Brain pericyte (primary cell): ENCODE measurements around the gene GAB4.

ENCODE experiments used
- DNase-seq: peaks from one replicate; pipeline ENCODE4 v3.0.0-alpha.2; 2012; ENCODE audit warnings: low read depth, low spot score

The GAB4 gene

GRCh38 chr22:16988257-16988656, 19.8 kb downstream of the GAB4 start:
- no peak for DNase-seq

- no peak for DNase-seq
Observed at GRCh38 chr22:16987822-16988221, 20.2 kb downstream of the GAB4 start.

DNA sequence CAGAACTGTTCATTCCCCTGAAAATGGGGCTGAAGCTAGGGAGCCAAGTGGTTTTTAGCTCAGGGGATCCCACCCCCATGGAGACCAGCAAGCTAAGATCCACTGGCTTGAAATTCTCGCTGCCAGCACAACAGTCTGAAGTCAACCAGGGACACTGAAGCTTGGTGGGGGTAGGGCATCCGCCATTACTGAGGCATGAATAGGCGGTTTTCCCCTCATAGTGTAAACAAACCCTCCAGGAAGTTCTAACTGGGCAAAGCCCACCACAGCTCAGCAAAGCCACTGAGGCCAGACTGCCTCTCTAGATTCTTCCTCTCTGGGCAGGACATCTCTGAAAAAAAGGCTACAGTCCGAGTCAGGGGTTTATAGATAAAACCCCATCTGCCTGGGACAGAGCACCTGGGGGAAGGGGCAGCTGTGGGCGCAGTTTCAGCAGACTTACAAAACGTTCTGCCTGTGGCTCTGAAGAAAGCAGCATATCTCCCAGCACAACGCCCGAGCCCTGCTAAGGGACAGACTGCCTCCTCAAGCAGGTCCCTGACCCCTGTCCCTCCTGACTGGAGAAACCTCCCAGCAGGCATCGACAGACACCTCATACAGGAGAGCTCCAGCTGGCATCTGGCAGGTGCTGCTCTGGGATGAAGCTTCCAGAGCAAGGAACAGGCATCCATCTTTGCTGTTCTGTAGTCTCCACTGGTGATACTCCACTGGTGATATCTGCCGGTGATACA, 32.7 kb downstream of the GAB4 start:
- no peak for DNase-seq

DNA sequence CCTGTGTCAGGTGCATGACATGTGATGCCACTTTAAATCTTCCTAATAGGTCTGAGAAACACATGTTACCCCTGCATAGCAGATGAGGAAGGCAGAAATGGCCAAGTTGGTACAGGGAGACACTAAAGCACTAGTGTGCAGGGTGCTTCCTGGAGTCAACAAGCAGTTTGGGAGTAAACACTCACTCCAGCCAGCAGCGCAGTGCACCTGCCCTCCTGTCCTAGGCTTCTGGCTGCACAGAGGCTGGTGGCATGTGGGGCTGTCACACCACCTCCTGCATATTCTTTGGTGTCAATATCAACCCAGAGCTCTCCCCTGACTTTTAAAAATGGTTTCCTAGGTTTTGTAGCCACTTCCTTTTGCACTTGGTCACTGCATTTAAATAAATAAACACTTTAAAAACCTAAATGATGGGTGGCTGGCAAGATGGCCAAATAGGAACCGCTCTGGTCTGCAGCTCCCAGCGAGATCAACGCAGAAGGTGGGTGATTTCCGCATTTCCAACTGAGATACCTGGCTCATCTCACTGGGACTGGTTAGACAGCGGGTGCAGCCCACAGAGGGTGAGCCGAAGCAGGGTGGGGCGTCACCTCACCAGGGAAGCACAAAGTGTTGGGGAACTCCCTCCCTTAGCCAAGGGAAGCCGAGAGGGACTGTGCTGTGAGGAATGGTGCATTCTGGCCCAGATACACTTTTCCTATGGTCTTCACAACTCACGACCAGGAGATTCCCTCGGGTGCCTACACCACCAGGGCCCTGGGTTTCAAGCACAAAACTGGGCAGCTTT, 33.5 kb downstream of the GAB4 start:
- no peak for DNase-seq

DNA sequence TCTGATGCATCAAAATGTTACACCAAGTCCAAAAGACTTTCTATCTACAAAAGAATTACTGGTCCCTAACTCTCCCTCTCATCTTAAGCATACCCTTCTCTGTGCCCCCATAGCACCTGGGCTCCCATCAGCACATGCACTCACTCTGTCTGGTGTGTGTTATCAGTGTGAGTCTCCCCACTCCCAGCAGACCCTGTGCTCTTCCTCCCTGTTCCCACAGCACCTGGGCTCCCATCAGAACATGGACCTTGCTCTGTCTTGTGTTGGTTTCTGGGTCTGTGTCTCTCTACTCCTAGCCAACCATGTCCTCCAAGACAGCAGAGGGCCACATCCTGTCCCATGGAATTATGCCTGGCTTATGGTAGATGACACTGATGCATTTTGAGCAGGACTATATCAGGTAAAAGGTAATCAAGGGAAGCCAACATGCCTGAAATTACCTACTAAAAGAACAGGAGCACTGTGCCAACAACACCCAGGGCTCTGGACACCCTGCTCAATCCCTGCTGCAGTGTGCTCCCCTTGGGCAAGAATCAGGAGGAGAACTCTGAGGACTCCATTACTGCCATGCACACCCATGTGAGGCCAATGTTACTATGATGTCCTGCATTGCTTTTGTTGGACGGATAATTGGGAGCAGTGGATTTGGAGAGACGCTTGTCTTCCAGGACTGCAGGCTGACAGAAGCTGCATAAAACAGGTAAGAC, 34.3 kb downstream of the GAB4 start:
- DNase-seq = no peak

GRCh38 chr22:16972311-16972710, 35.7 kb downstream of the GAB4 start:
- no peak for DNase-seq

DNA sequence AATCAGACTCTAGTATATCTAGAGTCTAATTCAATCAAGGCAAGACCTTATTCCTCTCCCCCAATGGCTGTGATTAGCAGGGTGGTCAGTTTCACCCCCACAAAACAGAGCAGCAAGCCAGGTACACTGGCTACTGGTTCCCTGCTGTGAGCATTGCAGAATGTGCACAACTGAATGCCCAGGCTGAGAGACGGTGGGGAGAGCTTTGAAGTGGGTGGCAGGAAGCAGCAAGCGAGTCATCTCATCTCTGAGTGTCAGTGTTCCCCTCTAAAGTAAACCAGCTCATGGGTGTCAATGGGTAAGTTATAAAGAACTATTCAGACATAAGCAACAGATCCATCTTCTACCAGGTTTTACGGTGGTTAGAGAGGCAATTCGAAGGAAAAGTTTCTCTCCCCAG, 37.6 kb downstream of the GAB4 start:
- DNase-seq = no peak

DNA sequence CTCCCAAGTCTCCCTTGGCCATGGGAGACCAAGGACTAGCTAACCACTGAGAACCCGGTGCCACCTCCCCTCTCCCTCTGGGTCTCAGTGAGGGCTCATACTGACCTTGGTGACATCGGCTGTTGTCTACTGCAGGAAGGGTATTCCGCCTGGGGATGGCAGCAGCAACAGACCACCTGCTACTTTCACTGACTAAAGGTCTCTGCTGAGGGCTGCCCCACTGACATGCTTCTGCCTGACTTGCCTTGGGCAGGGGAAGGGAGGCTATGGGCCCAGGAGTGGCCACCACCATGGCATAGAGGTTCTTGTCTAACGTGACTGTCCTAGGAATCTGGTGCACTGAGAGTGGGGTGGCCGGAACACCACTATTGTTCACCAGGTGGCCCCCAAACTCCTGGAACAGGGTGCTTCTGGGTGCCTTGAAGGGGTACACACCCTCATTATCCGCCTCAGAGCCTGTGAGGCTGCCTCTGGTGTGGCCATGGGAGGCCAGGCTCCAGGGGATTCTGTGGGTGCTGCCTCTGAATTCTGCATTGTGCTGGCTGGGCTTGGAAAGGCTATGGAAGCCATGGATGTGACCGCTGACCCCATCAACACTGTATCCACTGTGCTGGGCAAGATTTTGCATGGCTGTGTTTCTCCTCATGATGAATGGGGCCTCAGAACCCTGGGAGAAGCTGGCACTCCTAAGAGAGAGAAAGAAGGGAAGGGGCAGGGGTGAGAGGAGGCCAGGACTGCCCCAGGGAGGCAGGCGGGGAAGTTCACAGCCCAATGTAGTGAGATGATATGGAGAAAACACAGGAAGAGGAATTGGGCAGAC, 38.3 kb downstream of the GAB4 start:
- no peak for DNase-seq

GRCh38 chr22:16968218-16968595, 39.8 kb downstream of the GAB4 start:
- no peak for DNase-seq

DNA sequence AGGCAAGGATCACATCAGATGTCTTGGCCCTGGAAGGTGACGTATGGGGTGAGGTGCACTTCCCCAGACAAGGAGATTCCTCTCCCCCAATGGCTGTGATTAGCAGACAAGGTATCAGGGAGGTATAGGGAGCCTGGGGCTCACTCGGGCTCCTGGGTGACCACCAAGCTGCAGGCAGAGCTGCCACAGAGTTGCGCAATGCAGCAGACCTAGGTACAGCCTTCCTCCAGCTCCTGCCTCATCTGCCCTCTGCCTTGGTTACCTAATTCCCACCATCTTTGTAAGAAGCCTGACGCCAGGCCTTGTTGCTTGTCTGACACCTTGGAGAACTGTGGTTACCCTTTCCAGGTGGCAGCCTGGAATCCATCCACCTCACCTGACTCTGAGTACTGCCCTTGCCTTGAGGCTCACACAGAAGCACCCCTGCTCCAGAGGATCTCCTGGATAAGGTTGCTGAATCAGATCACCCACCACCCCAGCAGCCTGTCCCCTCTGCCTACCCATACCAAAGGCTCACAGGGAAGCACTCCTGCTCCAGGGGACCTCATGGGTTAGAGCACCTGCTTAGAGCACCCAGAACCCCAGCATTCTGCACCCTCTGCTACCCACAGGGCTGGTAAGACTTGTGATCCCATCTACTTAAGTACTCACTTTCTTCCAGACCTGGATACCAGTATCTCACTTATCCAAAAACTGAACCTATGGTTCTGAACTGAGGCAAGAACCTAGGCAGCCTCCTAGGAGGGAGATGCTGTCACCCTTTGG, 40.4 kb downstream of the GAB4 start:
- DNase-seq = no peak

DNA sequence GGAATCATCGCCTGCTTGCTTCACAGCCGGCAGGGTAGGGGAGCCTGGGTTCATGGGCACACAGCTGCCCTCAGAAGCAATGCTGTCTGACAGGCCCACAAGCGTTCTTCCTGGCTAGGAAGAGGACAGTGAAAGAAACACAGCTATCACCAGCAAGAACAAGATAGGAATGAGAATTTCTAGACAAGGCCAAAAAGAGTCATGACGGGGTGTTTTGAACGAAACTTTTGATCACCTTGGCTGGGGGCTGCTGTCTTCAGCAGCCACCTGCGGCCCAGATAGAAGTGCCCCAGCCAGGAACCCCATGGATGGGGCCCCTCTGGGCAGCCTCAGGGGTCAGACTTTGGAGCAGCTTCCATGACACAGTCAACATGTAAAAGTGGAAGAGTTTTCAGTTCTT, 41.8 kb downstream of the GAB4 start:
- no peak for DNase-seq

GRCh38 chr22:16965560-16965959, 42.5 kb downstream of the GAB4 start:
- DNase-seq = no peak

GRCh38 chr22:16965083-16965482, 42.9 kb downstream of the GAB4 start:
- no peak for DNase-seq

DNA sequence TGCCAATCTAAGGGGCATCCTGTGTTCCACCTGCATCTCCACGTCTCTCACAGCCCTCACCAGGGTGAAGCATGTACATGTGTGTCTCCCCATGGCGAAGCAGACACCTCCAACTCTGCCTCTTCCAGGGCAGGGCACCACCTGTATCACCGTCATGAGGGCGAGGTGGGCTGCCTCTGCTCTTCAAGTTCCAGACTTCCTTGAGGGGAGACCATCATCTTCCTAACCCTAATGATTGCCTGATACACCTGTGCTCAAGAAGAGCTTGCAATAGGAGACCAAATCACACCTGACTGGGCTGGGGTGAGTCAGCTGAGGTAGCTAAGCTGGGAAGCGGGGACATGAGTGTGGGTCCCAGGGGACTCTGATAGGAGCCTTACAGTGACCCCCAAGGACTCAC, 43.7 kb downstream of the GAB4 start:
- no peak for DNase-seq

- DNase-seq = no peak
Observed at GRCh38 chr22:16963189-16963945, 44.7 kb downstream of the GAB4 start.

DNA sequence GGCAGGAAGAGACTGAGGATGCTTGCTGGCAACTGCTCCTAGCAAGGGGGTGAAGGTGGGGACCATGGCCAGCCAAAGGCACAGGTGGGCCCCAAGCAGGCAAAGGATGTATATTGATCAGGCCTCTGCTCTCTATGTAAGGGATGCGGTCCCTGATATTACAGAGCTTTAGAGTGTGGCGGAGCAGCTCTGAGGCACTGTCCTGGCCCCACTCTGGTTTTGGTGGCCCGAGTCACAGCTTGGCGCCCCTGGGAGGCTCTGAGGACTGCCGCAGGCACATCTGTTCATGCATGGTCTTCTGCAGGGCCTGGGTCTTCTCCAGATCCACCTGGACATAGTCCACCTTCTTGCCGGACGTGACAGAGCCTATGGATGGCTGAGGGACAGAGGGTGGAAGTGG, 45.5 kb downstream of the GAB4 start:
- DNase-seq = no peak

GRCh38 chr22:16961477-16962186, 46.4 kb downstream of the GAB4 start:
- no peak for DNase-seq

DNA sequence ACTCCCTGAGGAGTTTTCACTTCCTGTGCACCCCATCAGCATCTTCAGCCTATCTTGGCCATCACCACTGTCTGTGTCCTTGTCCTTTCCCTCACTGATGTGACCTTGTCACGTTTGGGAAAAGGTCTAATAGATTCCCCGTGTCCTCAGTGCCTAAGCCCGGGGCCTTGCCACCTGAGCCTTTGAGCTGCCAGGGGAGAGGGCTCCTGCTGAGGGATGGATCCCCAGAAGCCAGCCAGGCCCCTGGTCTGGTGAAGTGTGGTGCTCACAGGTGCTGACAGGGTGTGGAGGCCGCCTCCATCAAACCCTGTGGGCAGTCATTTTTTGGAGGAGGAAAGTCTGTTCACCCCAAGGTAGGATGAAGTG, 47.2 kb downstream of the GAB4 start:
- DNase-seq = no peak

DNA sequence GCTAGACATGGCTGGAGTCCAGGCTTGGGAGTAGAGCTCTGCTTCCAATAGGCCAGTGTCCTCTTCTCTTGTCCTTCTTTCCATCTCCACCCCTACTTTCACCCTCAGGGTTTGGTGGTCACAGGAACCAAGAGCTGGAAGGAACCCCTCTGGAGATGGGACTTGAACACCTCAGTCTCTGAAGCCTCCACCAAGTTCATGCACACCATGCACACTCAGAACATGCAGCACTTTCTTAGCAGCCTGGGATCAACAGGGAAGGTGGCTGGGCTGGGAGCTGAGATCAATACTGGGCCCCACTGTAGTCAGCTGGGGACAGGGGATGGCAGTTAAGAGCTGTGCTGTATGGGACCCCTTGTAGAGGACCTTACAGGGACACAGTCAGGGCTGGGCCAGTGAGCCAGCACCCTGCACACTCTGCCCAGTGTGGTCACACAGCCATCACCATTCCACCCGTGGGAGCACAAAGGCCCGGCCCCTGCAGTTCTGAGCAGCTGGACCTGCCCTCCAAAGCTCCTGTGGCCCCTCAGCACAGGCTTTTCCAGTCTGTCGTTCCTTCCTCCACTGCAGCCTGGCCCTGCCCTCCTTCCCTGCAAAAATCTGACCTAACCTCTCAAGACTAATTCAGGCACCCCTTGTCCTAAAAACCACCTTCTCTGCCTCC, 47.7 kb downstream of the GAB4 start:
- DNase-seq = no peak
